ENCODE data around the gene NAP1L1.

Gene NAP1L1

GRCh38 chr12:76074701-76075336 lies 9.7 kb downstream of the NAP1L1 start:
- H3K27ac ChIP-seq = no peak overlapping the region
- TF ChIP-seq ZFX (IDR thresholded peaks at IDR 0.05; ENCODE audit: borderline replicate concordance) (no peak), CTCF (IDR thresholded peaks at IDR 0.05) (no peak)

- TF ChIP-seq CTCF (IDR thresholded peaks at IDR 0.05) (no peak), ZFX (IDR thresholded peaks at IDR 0.05; ENCODE audit: borderline replicate concordance) (no peak)
- no peak overlapping the region for H3K27ac ChIP-seq
Observed at GRCh38 chr12:76073561-76073960, 10.9 kb downstream of the NAP1L1 start.

- no peak overlapping the region for H3K27ac ChIP-seq
- TF ChIP-seq CTCF (IDR thresholded peaks at IDR 0.05) (no peak), ZFX (IDR thresholded peaks at IDR 0.05; ENCODE audit: borderline replicate concordance) (no peak)
Observed at GRCh38 chr12:76072568-76072967, 11.9 kb downstream of the NAP1L1 start.

GRCh38 chr12:76069339-76069738 lies 15.1 kb downstream of the NAP1L1 start:
- TF ChIP-seq ZFX (IDR thresholded peaks at IDR 0.05; ENCODE audit: borderline replicate concordance) = no peak
- no peak for TF ChIP-seq CTCF (IDR thresholded peaks at IDR 0.05)

GRCh38 chr12:76065917-76066316 lies 18.6 kb downstream of the NAP1L1 start:
- no peak for TF ChIP-seq CTCF (IDR thresholded peaks at IDR 0.05)
- TF ChIP-seq ZFX (IDR thresholded peaks at IDR 0.05; ENCODE audit: borderline replicate concordance) = no peak
- H3K27ac ChIP-seq = no peak overlapping the region

More at GRCh38 chr12:76069339-76069738, 15.1 kb downstream of the NAP1L1 start:
- H3K27ac ChIP-seq = no peak overlapping the region

- no peak overlapping the region for H3K27ac ChIP-seq
- TF ChIP-seq CTCF (IDR thresholded peaks at IDR 0.05) (no peak), ZFX (IDR thresholded peaks at IDR 0.05; ENCODE audit: borderline replicate concordance) (no peak)
Observed at GRCh38 chr12:76064904-76065303, 19.6 kb downstream of the NAP1L1 start.

GRCh38 chr12:76060111-76060510 lies 24.4 kb downstream of the NAP1L1 start:
- TF ChIP-seq ZFX (IDR thresholded peaks at IDR 0.05; ENCODE audit: borderline replicate concordance) (no peak), CTCF (IDR thresholded peaks at IDR 0.05) (no peak)
- no peak overlapping the region for H3K27ac ChIP-seq

All from 22Rv1 (cell line).